Measurements from ENCODE around the gene LPP.

DNA sequence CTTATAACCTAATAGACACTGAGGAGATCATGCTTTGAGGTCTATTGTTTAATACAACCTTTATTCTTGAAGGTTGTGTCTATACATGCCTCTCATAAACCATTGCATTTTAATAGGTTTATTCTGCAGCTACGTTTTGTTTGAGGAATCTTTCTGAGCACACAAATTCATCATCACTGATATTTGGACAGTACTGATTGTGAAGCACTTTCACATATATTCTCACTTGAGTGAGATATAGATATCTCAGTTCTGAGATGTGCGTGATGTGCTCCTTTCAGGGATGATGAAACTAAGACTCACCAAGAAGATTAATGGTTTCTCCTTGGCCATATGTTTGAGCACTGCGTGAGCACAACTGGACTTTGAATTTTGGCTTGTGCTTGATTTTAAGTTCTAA, 374.4 kb downstream of the LPP start:
- TF ChIP-seq, protein P1, sequence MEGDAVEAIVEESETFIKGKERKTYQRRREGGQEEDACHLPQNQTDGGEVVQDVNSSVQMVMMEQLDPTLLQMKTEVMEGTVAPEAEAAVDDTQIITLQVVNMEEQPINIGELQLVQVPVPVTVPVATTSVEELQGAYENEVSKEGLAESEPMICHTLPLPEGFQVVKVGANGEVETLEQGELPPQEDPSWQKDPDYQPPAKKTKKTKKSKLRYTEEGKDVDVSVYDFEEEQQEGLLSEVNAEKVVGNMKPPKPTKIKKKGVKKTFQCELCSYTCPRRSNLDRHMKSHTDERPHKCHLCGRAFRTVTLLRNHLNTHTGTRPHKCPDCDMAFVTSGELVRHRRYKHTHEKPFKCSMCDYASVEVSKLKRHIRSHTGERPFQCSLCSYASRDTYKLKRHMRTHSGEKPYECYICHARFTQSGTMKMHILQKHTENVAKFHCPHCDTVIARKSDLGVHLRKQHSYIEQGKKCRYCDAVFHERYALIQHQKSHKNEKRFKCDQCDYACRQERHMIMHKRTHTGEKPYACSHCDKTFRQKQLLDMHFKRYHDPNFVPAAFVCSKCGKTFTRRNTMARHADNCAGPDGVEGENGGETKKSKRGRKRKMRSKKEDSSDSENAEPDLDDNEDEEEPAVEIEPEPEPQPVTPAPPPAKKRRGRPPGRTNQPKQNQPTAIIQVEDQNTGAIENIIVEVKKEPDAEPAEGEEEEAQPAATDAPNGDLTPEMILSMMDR (IDR thresholded peaks at IDR 0.05; ENCODE audit: low read depth, low read length, poor library complexity, severe bottlenecking): no peak
- no peak for TF ChIP-seq EZH2phosphoT487 (IDR thresholded peaks at IDR 0.05; ENCODE audit: borderline replicate concordance, low read length)
